GM13977 (cell line): ENCODE data around the gene POLE.

Source experiments
- DNase-seq: peaks from one replicate; pipeline ENCODE4 v3.0.0; 2012; ENCODE audit warnings: low spot score
- CTCF ChIP-seq: IDR thresholded peaks from 2 replicates; pipeline ENCODE4 v1.5.1; 2012; ENCODE audit warnings: mild to moderate bottlenecking, control low read depth; ENCODE audit not compliant: insufficient read depth; ENCODE audit errors: extremely low read depth, missing control alignments
- in situ Hi-C: fragments of 300-500 bp; cut with MboI; formaldehyde crosslinking; loops from one replicate; pipeline ENCODE4 v1.12.0; 2022; ENCODE audit warnings: low sequenced_read_pairs, low pct_unique_long_range_greater_than_20kb, mixed read lengths, inconsistent platforms; ENCODE audit not compliant: unreplicated experiment

The POLE gene

GRCh38 chr12:132731574-132731973 is 44.4 kb upstream of the POLE start:
- TF ChIP-seq CTCF = no peak
- no peak for DNase-seq
- in situ Hi-C loops = no loop called here

- no peak for DNase-seq
- TF ChIP-seq CTCF = no peak
- in situ Hi-C loops = no loop called here
These were observed 43.2 kb upstream of the POLE start for GRCh38 chr12:132730353-132730752.

GRCh38 chr12:132729541-132730320 is 42.6 kb upstream of the POLE start:
- no peak for DNase-seq
- in situ Hi-C loops = no loop called here
- no peak for TF ChIP-seq CTCF

GRCh38 chr12:132728502-132728901 is 41.4 kb upstream of the POLE start:
- TF ChIP-seq CTCF = no peak
- DNase-seq = no peak
- in situ Hi-C loops = no loop called here

GRCh38 chr12:132727091-132727794 is 40.1 kb upstream of the POLE start:
- in situ Hi-C loops = no loop called here
- no peak for TF ChIP-seq CTCF
- no peak for DNase-seq

GRCh38 chr12:132726386-132726785 is 39.2 kb upstream of the POLE start:
- no peak for TF ChIP-seq CTCF
- DNase-seq = no peak

More at GRCh38 chr12:132726386-132726785, 39.2 kb upstream of the POLE start:
- in situ Hi-C loops = no loop called here
